Head of caudate nucleus (tissue), 42 donors: Measurements from ENCODE around the gene LRP2BP.

ENCODE experiments used
- DNase-seq, 42 donors: peaks; one replicate each; pipeline versions ENCODE4 v3.0.0 to v3.0.0-alpha.2; 2020 to 2021; ENCODE audit warnings: mixed read lengths in 7 of 42
- intact Hi-C: fragments of 100-400 bp; cut with DNase I; formaldehyde crosslinking; loops from one replicate; pipeline ENCODE4 v1.15.0; 2022

Gene LRP2BP

GRCh38 chr4:185398618-185399017, 2.9 kb upstream of the LRP2BP start:
- intact Hi-C loops = loop anchor here (5.0 kb wide), 1 partner anchor 196 kb away; the partner anchor contains the start of gene CFAP97
- no peak for DNase-seq

GRCh38 chr4:185396724-185397385, 1.1 kb upstream of the LRP2BP start, which contains the start of gene ANKRD37:
TSS of gene ANKRD37 (plus strand) at chr4:185396841. CDS start at chr4:185396924, 83 bp downstream.
- DNase-seq = peak in 23 of 42 donors; percentile 14 to 63 (median 42)

GRCh38 chr4:185395956-185396723, 416 bp upstream of the LRP2BP start:
- peak; percentile 93 to 99 (median 98) for DNase-seq
- intact Hi-C loops = loop anchor here (5.0 kb wide), 1 partner anchor 194 kb away; the partner anchor contains the start of gene CFAP97

More at GRCh38 chr4:185396724-185397385, 1.1 kb upstream of the LRP2BP start, which contains the start of gene ANKRD37:
- intact Hi-C loops = loop anchor here (5.0 kb wide), 1 partner anchor 195 kb away; the partner anchor contains the start of gene CFAP97

- DNase-seq = peak in 2 of 42 donors; percentile 15 to 16
- intact Hi-C loops = loop anchor here (5.0 kb wide), 1 partner anchor 192 kb away; the partner anchor contains the start of gene CFAP97
These were observed 1.0 kb downstream of the LRP2BP start for GRCh38 chr4:185394568-185395237.

- no peak for DNase-seq
- intact Hi-C loops = no loop called here
These were observed 3.6 kb downstream of the LRP2BP start for GRCh38 chr4:185392156-185392555.

- intact Hi-C loops = no loop called here
- DNase-seq = no peak
These were observed 4.8 kb downstream of the LRP2BP start for GRCh38 chr4:185390941-185391340.

- DNase-seq = no peak
- intact Hi-C loops = no loop called here
These were observed 7.8 kb downstream of the LRP2BP start for GRCh38 chr4:185387957-185388356.

- DNase-seq = no peak
These were observed 10.8 kb downstream of the LRP2BP start for GRCh38 chr4:185384930-185385331.

GRCh38 chr4:185384061-185384460, 11.7 kb downstream of the LRP2BP start:
- no peak for DNase-seq
- intact Hi-C loops = no loop called here

More at GRCh38 chr4:185384930-185385331, 10.8 kb downstream of the LRP2BP start:
- intact Hi-C loops = no loop called here

- no peak for DNase-seq
- intact Hi-C loops = no loop called here
These were observed 12.3 kb downstream of the LRP2BP start for GRCh38 chr4:185383451-185383850.

GRCh38 chr4:185382754-185383153, 13.0 kb downstream of the LRP2BP start:
- DNase-seq = no peak
- intact Hi-C loops = no loop called here

- intact Hi-C loops = no loop called here
- DNase-seq = no peak
These were observed 14.2 kb downstream of the LRP2BP start for GRCh38 chr4:185381288-185382196.

GRCh38 chr4:185380320-185380719, 15.4 kb downstream of the LRP2BP start:
- intact Hi-C loops = no loop called here
- DNase-seq = no peak

GRCh38 chr4:185379326-185380295, 16.1 kb downstream of the LRP2BP start:
- intact Hi-C loops = no loop called here
- no peak for DNase-seq

GRCh38 chr4:185378264-185378663, 17.5 kb downstream of the LRP2BP start:
- intact Hi-C loops = no loop called here
- DNase-seq = no peak

- DNase-seq = no peak
- intact Hi-C loops = no loop called here
These were observed 21.2 kb downstream of the LRP2BP start for GRCh38 chr4:185374573-185374972.

GRCh38 chr4:185374027-185374426, 21.7 kb downstream of the LRP2BP start:
- DNase-seq = no peak
- intact Hi-C loops = no loop called here
